ENCODE data around the gene EIF1. TPM values are rescaled to one million over a fixed set of nuclear protein-coding genes. Genes with fewer than 3 reads are reported as not detected.

The EIF1 gene
- total and polyA plus RNA-seq, 2 donors (not counting 1 experiment from before 2014, with no cell fraction given): 773 to 2,045 TPM

GRCh38 chr17:41733348-41734138 lies 44.9 kb downstream of the EIF1 start:
- ChIA-PET CTCF (interaction anchor here (0.6 to 4.7 kb wide), 4 partner anchors 9 to 69 kb away, joined by 3 to 100 read pairs (median 10); no protein-coding TSS in a partner anchor), POLR2A (interaction anchor here (1.5 kb wide), 1 partner anchor 44 kb away, joined by 4 read pairs; the partner anchor contains the start of gene EIF1)
- DNase-seq: no peak
- Histone ChIP-seq H2AFZ (ENCODE audit: insufficient read depth, low read depth, low read length, poor library complexity, severe bottlenecking) (peak overlapping the region; percentile 73), H4K20me1 (ENCODE audit: control insufficient read depth, insufficient read depth, low read length, poor library complexity, severe bottlenecking) (no peaks in the 10 kb centered on the region), H3K4me2 (replicated peaks; ENCODE audit: low read depth, low read length, poor library complexity, severe bottlenecking) (peak overlapping the region; percentile 87), H3K4me1 (ENCODE audit: control insufficient read depth in 2 of 2, insufficient read depth in 2 of 2, low read length in 2 of 2) (peaks cover 23 to 25% of the 10 kb centered on the region in 2 donors), H3K79me2 (ENCODE audit: control insufficient read depth, insufficient read depth, low read length) (no peaks in the 10 kb centered on the region), H3K9ac (ENCODE audit: low read length) (peak overlapping the region; percentile 60), H3K27me3 (replicated peaks in 1 of 4; ENCODE audit: control extremely low read depth in 1 of 4, control insufficient read depth in 3 of 4, insufficient read depth in 4 of 4, low read length in 3 of 4) (peaks cover 0 to 56% (median 28%) of the 10 kb centered on the region in 4 experiments), H3K36me3 (replicated peaks in 1 of 2; ENCODE audit: control extremely low read depth in 1 of 2, control insufficient read depth in 1 of 2, extremely low read depth in 1 of 2, insufficient read depth in 2 of 2, low read length in 1 of 2) (no peaks in the 10 kb centered on the region), H3K9me3 (ENCODE audit: control extremely low read depth in 1 of 3, control insufficient read depth in 2 of 3, insufficient read depth in 1 of 3, low read length in 2 of 3) (peaks cover 0 to 6% (median 0%) of the 10 kb centered on the region in 3 donors), H3K4me3 (ENCODE audit: control extremely low read depth in 1 of 5, extremely low read depth in 1 of 5, insufficient read depth in 1 of 5, low read depth in 2 of 5, low read length in 4 of 5) (peak overlapping the region in 1 of 5 experiments; percentile 57), H3K27ac (ENCODE audit: low read length in 2 of 2) (no peak overlapping the region)
- intact Hi-C loops (cut with micrococcal nuclease): loop anchor here (10.0 kb wide), 1 partner anchor 231 kb away; the partner anchor contains the start of gene CNP
- no peak for ATAC-seq (ENCODE audit: low read depth)
- TF ChIP-seq EZH2 (IDR thresholded peaks at IDR 0.05; ENCODE audit: borderline replicate concordance, insufficient read depth, low read depth, low read length, poor library complexity, severe bottlenecking) (no peak), CTCF (IDR thresholded peaks at IDR 0.05) (no peak)
- Mint-ChIP-seq H3K4me1 (peaks cover 11% of the 10 kb centered on the region), H3K27ac (no peak overlapping the region), H3K9me3 (ENCODE audit: insufficient read depth) (no peaks in the 10 kb centered on the region), H3K27me3 (peaks cover 47% of the 10 kb centered on the region), H3K4me3 (peak overlapping the region; percentile 64)
- 12% methylated on average over 29 of the region's 40 CpGs for WGBS (ENCODE audit: insufficient coverage)

Data from B cell (primary cell).